Nephron (organoid): ENCODE measurements around the gene UBASH3B.

ENCODE experiments used
- H3K27ac Mint-ChIP-seq, 3 experiments: 2 replicates each; pipeline ENCODE4 v1.8.0; 2020; ENCODE audit warnings: mixed read lengths in 3 of 3, mild to moderate bottlenecking in 2 of 3, moderate library complexity in 1 of 3
- H3K27me3 Mint-ChIP-seq: 2 replicates; pipeline ENCODE4 v1.8.0; 2021; ENCODE audit warnings: low read depth, mild to moderate bottlenecking, moderate library complexity, mixed read lengths
- H3K36me3 Mint-ChIP-seq: 2 replicates; pipeline ENCODE4 v1.8.0; 2020; ENCODE audit warnings: low read depth, mixed read lengths
- H3K4me1 Mint-ChIP-seq: 2 replicates; pipeline ENCODE4 v1.8.0; 2020; ENCODE audit warnings: mixed read lengths
- H3K4me3 Mint-ChIP-seq, 3 experiments: 2 replicates each; pipeline ENCODE4 v1.8.0; 2020; ENCODE audit warnings: mild to moderate bottlenecking in 3 of 3, mixed read lengths in 3 of 3, moderate library complexity in 2 of 3
- H3K9me3 Mint-ChIP-seq: 2 replicates; pipeline ENCODE4 v1.8.0; 2020; ENCODE audit warnings: mixed read lengths
- TF ChIP-seq, protein P1 (sequence below), 3 experiments: fragments of 200-600 bp; sonication (generic); IDR thresholded peaks; one replicate each; pipeline ENCODE4 v1.5.0; 2021; ENCODE audit warnings: antibody characterized with exemption in 3 of 3; ENCODE audit not compliant: unreplicated experiment in 3 of 3

UBASH3B gene

DNA sequence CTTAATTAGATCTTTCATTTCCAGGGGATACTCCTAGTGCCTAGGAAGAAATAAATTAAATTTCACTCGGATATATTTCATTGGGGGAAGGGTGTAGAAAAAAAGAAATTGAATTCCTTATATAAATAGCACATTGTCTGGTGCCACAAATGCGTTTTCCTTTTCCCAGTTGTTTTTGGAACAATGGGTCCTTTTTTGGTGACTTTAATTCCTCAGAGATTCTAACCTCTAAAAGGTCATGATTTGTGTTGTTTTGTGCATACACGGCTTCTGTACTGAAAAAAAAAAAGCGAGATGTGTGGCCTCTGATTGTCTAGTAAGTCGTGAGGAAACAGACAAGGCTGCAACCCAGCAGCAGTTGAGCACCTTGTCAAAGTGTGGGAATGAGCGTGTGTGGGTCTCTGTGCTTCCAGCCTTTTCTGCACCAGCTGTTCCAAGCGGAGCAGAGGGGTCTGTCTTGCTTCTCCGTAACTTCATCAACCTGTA, 118.3 kb downstream of the UBASH3B start:
- H3K4me3 Mint-ChIP-seq, result no peak overlapping the region
- no peaks in the 10 kb centered on the region for H3K9me3 Mint-ChIP-seq
- no peak overlapping the region for H3K27ac Mint-ChIP-seq
- H3K36me3 Mint-ChIP-seq, result no peaks in the 10 kb centered on the region
- TF ChIP-seq, protein P1, sequence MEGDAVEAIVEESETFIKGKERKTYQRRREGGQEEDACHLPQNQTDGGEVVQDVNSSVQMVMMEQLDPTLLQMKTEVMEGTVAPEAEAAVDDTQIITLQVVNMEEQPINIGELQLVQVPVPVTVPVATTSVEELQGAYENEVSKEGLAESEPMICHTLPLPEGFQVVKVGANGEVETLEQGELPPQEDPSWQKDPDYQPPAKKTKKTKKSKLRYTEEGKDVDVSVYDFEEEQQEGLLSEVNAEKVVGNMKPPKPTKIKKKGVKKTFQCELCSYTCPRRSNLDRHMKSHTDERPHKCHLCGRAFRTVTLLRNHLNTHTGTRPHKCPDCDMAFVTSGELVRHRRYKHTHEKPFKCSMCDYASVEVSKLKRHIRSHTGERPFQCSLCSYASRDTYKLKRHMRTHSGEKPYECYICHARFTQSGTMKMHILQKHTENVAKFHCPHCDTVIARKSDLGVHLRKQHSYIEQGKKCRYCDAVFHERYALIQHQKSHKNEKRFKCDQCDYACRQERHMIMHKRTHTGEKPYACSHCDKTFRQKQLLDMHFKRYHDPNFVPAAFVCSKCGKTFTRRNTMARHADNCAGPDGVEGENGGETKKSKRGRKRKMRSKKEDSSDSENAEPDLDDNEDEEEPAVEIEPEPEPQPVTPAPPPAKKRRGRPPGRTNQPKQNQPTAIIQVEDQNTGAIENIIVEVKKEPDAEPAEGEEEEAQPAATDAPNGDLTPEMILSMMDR (IDR thresholded peaks at IDR 0.05; ENCODE audit: unreplicated experiment in 3 of 3), result no peak
- peaks cover 38% of the 10 kb centered on the region for H3K4me1 Mint-ChIP-seq
- peaks cover 25% of the 10 kb centered on the region for H3K27me3 Mint-ChIP-seq

DNA sequence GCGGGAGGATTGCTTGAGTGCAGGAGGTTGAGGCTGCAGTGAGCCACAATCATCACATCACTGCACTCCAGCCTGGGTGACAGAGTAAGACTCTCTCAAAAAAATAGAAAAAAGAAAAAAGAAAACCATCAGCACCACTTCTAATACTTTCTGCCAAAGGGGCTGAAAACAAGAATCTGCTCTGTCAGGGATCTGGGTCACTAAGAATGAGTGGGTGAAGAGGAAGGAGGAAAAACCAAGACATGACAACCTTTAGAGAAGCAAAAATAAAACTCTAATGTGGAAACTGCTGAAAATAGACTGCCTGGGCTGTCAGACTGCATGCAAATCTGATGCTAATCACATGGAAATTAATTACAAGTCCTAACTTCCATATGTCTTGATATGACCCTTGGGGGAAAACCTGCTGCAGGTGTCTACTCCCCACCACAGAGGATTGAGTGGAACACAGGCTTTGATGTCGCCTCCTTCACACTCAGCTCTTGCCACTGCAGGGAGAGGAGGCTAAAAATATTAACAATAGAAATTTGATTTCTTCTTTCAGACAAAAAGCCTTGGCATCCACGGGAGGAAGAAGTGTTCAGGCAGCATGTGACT, 120.3 kb downstream of the UBASH3B start:
- Mint-ChIP-seq H3K4me1 (peaks cover 43% of the 10 kb centered on the region), H3K36me3 (no peaks in the 10 kb centered on the region), H3K27me3 (peaks cover 37% of the 10 kb centered on the region), H3K27ac (no peak overlapping the region), H3K9me3 (no peaks in the 10 kb centered on the region), H3K4me3 (no peak overlapping the region)
- TF ChIP-seq, protein P1 (IDR thresholded peaks at IDR 0.05; ENCODE audit: unreplicated experiment in 3 of 3), result no peak

DNA sequence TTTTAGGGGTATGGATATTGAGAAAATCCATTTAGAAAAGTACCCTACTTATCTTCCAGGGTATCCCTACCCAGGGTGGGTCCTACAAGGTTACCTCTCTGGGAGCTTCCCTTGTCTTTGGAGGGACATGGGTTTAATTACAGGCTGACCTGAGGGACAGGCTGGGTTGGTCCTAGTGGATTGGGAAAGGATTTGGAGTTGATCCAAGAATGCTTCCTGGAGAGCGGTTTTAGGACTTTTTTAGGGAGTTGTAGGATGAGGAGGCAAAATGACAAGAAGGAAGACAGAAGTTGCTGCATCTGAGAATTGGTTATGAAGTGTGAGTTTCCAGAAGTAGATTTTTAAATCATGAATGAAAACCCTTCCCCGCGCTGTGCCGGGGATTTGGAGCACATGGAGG, 121.0 kb downstream of the UBASH3B start:
- peaks cover 49% of the 10 kb centered on the region for H3K4me1 Mint-ChIP-seq
- peaks cover 38% of the 10 kb centered on the region for H3K27me3 Mint-ChIP-seq
- TF ChIP-seq, protein P1 (IDR thresholded peaks at IDR 0.05; ENCODE audit: unreplicated experiment in 3 of 3), result no peak
- no peak overlapping the region for H3K4me3 Mint-ChIP-seq
- no peaks in the 10 kb centered on the region for H3K9me3 Mint-ChIP-seq
- H3K27ac Mint-ChIP-seq, result no peak overlapping the region
- no peaks in the 10 kb centered on the region for H3K36me3 Mint-ChIP-seq

DNA sequence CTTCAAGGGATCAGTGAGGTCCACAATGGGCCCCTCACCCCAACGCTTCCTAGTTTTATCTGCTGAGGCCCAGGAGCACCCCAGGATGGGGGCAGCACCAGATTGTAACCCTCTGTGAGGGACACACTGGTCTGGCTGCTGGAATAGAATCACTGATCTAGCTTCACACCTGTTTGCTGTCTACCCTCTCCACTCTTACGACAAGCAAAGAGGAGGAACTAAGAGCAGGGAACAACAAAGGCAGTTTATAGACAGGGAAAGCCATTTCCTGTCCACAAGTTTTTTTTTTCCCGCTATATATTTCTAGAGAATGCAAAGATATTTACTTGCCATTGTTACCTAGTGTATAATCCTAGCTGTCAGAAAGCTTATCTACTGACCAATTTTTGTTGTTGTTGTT, 121.8 kb downstream of the UBASH3B start:
- TF ChIP-seq, protein P1 (IDR thresholded peaks at IDR 0.05; ENCODE audit: unreplicated experiment in 3 of 3), result no peak
- peaks cover 40% of the 10 kb centered on the region for H3K27me3 Mint-ChIP-seq
- H3K4me3 Mint-ChIP-seq, result no peak overlapping the region
- no peaks in the 10 kb centered on the region for H3K9me3 Mint-ChIP-seq
- no peaks in the 10 kb centered on the region for H3K36me3 Mint-ChIP-seq
- H3K27ac Mint-ChIP-seq, result no peak overlapping the region
- H3K4me1 Mint-ChIP-seq, result peaks cover 46% of the 10 kb centered on the region

DNA sequence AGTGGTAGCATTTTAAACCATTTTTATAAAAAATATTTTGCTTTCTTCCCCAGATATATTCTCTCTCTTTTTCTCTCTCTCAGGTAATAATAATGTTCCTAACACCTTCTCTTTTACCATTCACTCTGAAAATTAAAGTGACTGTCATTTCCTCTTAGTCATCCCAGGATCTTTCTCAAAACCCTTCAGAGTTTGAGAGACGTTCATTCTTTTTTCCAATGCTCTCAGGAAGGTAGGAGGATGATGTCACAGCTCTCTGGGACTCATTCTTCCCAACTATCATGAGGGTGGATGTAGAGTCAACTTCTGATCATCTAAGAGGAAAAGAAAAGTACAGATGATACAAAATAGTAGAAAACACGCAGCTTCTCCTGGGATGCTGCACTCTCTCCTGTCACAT, 122.6 kb downstream of the UBASH3B start:
- TF ChIP-seq, protein P1 (IDR thresholded peaks at IDR 0.05; ENCODE audit: unreplicated experiment in 3 of 3), result no peak
- no peak overlapping the region for H3K4me3 Mint-ChIP-seq
- H3K27ac Mint-ChIP-seq, result no peak overlapping the region
- no peaks in the 10 kb centered on the region for H3K9me3 Mint-ChIP-seq
- no peaks in the 10 kb centered on the region for H3K36me3 Mint-ChIP-seq
- H3K27me3 Mint-ChIP-seq, result peaks cover 47% of the 10 kb centered on the region
- peaks cover 46% of the 10 kb centered on the region for H3K4me1 Mint-ChIP-seq

DNA sequence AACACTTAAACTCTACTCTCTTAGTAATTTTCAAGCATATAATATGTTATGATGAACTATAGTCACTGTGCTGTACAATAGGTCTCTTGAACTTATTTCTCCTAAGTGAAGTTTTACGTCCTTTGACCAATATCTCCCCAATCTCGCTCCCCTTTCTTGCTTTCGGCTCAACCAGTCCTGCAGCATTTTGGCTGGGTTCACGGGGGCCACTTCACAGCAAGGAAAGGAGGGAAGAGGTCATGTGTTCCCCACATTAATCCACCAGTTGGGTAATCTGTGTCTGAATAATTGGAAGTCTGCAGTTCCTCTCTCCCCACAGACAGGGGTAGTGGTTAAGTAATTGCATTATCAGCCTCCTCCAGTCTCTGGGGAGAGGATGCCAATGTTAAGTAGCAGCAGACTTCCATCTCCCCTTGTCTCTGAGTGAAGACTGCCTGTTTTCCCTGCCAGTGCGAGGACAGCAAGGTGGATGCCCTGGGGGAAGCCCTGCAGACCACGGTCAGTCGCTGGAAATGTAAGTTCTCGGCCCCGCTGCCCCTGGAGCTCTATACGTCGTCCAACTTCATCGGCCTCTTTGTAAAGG, 123.6 kb downstream of the UBASH3B start:
- Mint-ChIP-seq H3K4me3 (no peak overlapping the region), H3K9me3 (no peaks in the 10 kb centered on the region), H3K36me3 (no peaks in the 10 kb centered on the region), H3K27ac (no peak overlapping the region), H3K27me3 (peaks cover 52% of the 10 kb centered on the region), H3K4me1 (peaks cover 37% of the 10 kb centered on the region)
- TF ChIP-seq, protein P1 (IDR thresholded peaks at IDR 0.05; ENCODE audit: unreplicated experiment in 3 of 3), result no peak
